GM19099 (cell line): Measurements from ENCODE around the gene ARHGEF33.

Source experiments
- POLR2A ChIP-seq: IDR thresholded peaks from 3 replicates; pipeline ENCODE4 v1.6.1; 2011; ENCODE audit warnings: low read depth; ENCODE audit not compliant: insufficient read length; ENCODE audit errors: extremely low read depth

ARHGEF33 gene

GRCh38 chr2:39015424-39015823, 125.7 kb downstream of the ARHGEF33 start:
- no peak for TF ChIP-seq POLR2A

GRCh38 chr2:39017334-39017733, 127.7 kb downstream of the ARHGEF33 start:
- TF ChIP-seq POLR2A: no peak

GRCh38 chr2:39018638-39019037, 129.0 kb downstream of the ARHGEF33 start:
- TF ChIP-seq POLR2A: no peak

- TF ChIP-seq POLR2A: no peak
Observed at GRCh38 chr2:39020383-39020782, 130.7 kb downstream of the ARHGEF33 start.

- TF ChIP-seq POLR2A: no peak
Observed at GRCh38 chr2:39022642-39023235, 133.1 kb downstream of the ARHGEF33 start.

- no peak for TF ChIP-seq POLR2A
Observed at GRCh38 chr2:39023649-39024048, 134.0 kb downstream of the ARHGEF33 start.

GRCh38 chr2:39024833-39025232, 135.2 kb downstream of the ARHGEF33 start:
- no peak for TF ChIP-seq POLR2A
